GOT3 (cell line): ENCODE data around the gene TMTC2.
"Not testable (repeated sequence)": the region's sequence is repeated elsewhere in the genome, so short reads cannot be mapped to it uniquely, and the experiment has no call there.

Source experiments
- DNase-seq: peaks from one replicate; lab custom pipeline; 2025; ENCODE audit warnings: mixed read lengths; lab: John Stamatoyannopoulos, UW

Gene TMTC2

DNA sequence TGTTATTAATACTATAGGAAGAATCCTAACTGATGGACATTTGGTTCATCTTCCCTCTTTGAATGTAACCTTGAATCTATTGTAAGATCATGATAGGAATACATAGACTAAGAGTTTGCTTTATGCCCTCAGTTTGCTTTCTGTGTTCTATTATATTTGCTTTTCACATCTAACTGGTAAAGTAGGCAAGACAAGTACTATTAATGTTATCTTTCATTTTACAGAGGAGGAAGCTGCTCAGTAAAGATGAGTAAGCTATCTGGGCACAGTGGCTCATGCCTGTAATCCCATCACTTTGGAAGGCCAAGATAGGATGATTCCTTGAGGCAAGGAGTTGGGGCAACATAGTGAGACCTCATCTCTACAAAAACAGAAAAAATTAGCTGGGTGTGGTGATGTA lies 103.0 kb downstream of the TMTC2 start:
- DNase-seq: no peak

DNA sequence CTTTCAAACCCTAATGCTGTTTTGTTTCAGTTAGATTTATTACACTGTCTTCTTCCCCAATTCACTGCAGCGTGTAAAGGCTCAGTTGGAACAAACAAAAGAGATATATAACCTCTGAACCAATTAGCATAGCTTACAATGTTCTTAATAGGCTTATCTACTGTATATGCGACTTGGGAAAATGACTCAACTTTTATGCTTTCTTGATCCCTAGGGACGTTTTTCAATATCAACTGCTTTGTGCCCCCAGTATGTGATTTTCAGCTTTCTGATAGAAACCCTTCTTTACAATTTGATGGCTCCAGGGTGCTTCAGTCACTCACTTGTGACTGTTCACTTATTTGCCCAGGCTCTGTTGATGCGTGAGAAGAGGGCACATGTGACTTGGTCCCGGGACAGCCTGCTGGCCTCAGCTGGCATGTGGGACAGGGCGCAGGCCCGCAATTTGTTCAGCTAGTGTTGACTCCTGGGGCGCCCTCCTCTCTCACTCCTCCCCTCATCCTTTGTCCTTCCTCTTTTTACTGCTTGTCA lies 107.1 kb downstream of the TMTC2 start:
- no peak for DNase-seq

DNA sequence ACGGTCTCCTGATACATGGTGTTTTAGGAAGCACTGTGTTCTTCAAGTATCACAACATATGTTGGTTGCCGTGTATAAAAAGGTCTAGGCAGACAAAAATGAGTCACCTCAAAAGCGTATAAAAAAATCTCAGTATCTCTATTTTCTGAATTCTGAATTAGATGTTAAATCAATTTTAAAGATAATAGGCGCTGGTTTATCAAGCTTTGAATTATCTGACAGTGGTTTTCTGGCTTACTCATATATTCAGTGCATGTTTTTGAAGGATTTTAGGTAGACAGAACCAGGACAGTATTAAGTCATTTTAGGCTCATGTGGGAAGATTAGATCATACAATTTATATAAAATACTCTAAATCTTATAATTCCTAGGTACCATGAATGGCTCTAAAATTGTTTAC lies 110.8 kb downstream of the TMTC2 start:
- DNase-seq: no peak

DNA sequence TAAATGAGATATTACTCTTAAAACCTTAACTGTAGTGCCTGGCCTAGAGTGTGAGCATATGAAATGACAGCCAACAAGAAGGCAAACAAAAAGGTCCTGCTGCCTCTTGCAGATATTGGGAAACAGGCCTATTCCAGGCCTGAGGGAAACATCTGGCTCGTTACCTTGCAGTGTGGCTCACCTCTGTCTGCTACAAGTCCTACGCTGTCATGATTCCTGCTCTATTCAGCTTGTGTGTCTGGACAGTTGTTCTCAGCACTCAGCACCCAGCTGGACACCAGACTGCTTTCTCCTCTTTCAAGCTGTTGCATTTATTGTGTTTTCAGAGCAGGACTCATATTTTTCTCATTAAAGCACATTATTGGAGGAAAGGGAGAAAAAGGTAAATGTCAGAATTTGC lies 113.5 kb downstream of the TMTC2 start:
- no peak for DNase-seq

DNA sequence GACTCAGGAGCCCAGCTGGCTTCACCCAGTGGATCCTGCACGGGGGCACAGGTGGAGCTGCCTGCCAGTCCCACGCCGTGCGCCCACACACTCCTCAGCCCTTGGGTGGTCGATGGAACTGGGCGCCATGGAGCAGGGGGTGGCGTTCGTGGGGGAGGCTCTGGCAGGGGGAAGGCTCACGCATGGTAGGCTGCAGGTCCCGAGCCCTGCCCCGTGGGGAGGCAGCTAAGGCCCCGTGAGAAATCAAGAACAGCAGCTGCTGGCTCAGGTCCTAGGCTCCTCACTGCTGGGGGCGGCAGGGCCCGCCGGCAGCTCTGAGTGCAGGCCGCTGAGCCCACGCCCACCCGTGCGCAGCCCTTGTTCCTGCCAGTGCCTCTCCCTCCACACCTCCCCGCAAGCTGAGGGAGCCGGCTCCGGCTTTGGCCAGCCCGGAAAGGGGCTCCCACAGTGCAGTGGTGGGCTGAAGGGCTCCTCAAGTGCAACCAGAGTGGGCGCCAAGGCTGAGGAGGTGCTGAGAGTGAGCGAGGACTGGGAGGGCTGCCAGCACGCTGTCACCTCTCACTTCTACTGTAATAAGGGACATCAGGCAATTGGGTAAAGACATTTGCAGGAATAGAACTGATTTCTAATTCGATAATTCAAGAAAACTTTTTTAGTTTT lies 115.4 kb downstream of the TMTC2 start:
- DNase-seq: no peak

DNA sequence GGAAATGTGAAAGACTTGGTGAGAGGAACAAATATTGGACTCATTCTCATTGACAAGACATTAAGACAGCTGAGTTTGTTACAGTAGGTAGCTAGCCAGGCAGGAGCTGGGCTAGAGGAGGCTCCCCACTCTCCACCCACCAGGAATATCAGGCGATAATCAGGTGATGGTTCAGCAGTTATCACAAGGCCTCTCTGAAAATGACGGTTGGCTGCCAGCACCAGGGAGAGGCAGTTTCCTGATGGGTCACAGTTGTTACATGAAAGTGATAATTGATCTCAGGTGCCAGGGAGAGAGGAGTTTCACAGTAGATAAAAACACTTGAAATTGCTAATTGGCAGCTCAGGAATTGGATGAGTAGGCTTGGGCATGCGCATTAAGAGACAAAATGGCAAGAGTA lies 116.5 kb downstream of the TMTC2 start:
- DNase-seq: no peak

DNA sequence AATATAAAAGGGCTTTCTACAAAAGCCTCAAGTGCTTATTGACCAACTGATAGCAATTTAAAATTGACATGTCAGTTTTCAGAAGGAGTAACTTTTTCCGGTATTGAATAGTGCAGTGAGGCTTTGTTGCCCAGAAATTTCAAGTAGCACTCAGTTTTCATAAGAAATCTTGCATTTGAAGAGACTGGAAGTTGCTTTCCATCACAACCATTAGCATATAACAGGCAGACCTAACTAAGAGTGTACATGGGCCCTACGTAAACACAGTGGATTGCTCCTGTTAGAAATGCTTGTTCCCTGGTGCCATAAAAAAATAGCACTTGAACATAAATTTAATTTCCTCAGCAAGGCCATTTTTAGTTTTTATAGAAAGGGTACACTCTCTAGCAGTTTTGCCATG lies 117.9 kb downstream of the TMTC2 start:
- no peak for DNase-seq

DNA sequence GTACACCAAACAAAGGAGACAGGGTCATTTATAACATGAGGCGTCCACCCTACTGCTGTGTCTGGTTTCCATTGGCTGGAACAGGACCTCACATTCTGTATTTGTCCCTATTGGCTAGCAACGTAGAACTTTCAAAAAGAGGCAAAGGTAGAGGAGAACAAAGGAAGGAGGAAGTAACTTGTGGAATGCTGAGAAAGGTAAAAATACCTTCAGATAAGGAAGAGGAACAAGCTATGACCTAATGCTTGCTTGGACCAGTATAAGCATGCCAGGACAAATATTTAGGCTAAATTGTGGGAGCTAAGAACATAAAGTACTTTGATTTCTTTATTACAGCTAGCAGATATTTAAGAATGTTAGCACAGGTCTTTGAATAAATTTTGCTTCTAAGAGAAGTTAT lies 118.3 kb downstream of the TMTC2 start:
- DNase-seq: not testable (repeated sequence)

DNA sequence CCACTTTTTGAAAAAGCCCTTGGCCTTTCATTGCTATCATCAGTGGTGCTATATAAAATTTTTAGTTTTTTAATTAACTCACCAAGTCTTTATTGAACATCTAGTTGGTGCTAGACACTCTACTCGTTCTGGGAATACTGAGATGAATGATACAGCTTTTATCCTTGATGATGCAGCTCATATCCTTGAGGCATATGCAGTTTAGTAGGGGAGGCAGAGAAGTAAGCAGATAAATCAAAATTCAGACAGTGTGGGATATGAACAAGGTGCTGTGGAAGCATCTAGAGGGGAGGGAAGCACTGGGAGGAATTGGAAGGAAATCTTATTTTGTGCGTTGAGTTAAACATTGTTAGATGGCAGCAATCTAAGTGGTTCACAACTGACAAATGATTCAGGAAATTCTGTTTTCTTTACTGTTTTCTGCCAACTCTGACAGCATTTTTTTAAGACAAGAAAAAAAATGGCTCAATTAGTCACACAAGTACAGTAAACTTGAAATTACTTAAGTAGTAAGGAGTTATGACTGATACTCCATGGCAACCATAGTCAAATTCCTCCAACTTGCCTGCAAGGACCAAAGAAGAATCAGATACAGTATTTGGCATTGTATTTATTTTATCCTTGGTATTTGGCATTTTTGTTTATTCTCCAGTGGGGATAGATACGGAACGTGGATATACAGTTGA lies 119.2 kb downstream of the TMTC2 start:
- DNase-seq: no peak

DNA sequence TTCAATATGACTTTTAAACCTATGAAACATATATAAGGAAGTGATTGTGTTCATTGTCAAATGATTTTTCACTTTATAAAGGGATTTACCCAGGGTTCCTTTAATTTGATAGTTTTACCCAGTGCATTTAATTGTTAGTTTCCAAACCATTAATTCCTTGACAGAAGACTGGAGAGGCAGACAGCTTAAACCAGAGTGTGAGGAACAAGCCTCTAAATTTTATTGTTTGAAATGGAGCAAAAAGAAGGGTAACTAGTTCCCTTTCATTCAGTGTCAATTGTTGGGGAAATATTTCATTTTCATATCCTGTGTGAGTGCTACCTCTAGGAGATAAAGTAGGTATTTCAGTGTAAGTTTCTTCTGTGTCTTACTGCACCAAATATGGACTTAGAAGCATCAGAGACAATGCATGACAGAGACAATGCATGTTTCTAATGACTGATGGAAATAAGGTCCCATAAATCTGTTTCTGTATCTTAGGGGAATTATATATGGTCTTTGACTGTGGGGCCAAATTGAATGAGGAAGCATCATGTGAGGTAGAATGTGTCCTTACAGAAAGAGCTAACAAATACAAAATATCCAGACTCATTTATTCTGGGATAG lies 120.5 kb downstream of the TMTC2 start:
- DNase-seq: no peak

DNA sequence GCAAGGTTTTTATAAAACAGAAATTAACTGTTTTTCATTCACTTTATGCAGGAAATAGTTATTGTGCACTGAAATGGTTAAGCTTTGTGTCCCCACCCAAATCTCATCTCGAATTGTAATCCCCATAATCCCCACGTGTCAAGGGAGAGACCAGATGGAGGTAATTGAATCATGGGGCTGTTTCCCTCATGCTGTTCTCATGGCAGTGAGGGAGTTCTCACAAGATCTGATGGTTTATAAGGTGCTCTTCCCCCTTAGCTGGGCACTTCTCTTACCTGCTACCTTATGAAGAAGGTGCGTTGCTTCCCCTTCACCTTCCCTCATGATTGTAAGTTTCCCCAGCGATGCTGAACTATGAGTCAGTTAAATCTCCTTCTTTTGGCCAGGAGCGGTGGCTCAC lies 123.9 kb downstream of the TMTC2 start:
- DNase-seq: no peak

DNA sequence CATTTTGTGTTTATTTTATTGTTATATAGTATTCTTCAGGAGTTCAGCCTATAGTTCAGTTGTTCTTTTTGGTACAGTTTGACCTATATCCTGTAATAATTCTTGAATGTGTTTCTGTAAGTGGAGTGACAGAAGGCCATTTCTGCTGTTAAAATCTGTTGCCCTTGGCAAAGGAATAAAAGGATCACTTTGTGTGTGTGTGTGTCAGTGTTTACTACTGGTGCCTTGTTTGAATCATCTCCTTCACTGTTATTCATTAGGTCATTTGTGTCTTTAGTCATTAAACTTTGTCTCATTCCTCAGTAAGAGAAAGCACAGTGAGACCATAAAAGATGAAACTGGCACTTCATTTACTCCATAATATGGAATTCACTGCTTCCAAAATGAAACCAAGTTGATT lies 130.7 kb downstream of the TMTC2 start:
- DNase-seq: no peak

DNA sequence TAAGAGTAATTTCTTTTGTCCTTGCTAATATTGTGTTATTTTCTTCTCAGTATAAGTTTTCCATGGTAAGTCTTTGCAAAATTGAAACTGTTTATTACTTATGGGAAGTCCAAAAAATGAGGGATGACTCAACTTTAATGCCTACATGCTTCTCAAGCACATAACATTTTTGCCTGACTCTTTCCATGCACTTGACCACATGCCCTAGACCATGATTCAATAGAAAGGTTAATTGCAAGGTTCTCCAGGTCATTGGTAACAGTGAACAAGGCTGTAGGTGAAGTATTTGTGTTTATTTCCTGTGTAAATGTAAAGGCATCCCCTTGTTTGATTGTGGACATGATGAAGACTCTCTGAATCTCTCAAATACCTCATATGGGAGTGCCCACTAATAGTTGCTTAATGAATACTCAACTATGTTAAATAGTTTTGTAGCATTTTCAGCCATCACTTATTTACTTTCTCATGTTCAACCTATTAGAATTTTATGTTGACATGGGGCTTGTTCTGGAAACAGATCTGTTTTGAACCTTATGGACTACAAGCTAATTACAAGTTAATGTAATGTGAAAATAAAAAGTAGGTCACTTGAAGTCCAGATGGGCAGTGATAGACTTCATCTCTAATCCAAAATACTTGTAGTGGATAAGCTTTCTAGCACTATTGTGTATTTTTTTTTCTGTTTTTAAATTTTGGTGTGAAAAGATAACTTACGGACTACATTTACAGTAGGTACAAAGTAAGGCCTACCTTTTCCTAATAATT lies 131.7 kb downstream of the TMTC2 start:
- DNase-seq: no peak

DNA sequence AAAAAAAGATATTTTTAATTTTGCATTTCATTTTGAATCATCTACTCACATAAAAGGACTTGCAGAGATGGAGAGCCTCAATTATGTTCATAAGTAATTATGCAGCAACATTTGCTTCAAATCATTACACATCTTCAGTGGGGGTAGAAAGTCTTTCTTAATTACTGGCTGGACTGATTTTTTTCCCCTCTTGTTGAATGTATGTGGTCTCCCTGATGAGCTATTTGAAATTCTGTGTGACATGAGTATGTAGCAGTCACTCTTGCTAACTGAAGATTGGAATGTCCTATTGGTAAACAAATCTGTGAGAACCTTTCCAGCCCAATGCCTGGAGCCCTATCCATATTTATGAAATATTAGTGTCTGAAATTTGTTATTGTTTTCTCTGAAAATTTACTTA lies 139.8 kb downstream of the TMTC2 start:
- no peak for DNase-seq

DNA sequence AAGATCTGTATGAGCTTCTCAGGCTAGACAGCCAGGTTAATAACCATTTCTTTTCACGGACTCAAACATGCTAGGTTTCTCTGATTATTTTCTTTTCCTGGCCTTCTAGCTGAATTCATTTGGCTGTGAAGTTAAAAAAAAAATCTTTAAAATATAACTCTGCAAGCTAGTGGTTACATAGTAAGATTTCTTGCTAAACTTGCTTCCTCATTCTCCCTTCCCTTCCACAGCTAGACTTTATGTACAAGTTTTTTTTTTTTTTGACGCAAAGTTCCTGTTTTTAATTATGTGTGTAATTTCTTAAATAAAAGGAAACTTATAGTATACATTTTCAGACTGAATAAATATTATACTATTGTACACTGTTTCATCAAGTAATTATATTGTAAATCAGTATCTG lies 145.4 kb downstream of the TMTC2 start:
- no peak for DNase-seq

DNA sequence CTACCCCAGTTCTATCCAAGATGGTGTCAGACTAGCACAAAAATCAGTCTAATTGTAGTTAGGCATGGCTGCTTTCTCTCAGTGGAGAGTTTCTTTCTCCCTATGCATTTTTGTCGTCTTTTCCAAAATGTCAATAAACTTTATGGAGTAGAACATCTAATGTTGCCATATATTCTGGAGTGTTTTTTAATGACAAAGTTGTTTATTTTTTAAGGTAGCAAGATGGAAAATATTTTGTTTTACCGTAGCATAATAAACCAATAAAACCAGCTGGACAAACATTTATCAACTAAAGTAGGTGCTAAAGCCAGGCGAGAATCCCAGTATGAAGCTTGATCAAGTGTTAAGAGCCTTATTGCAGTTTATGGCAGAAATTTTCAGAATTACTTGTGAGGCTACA lies 146.3 kb downstream of the TMTC2 start:
- DNase-seq: no peak

DNA sequence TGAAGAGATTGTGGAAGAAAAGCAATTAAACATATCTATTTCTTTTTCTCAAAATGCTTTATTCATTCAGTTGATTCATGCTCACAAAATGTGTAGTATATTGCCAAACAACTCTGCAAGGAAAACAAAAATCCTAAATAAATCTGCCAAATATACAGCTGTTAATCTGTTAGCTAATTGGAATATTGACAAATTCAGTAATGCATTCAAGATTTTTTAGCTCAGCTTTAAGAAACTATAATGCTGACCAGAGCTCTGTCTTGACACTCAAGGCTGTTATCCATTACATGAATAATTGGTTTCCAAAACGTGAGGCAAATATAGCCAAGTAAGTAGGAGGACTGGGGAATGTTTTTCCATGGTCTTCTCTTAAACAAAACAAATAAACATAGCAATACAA lies 146.8 kb downstream of the TMTC2 start:
- DNase-seq: no peak

DNA sequence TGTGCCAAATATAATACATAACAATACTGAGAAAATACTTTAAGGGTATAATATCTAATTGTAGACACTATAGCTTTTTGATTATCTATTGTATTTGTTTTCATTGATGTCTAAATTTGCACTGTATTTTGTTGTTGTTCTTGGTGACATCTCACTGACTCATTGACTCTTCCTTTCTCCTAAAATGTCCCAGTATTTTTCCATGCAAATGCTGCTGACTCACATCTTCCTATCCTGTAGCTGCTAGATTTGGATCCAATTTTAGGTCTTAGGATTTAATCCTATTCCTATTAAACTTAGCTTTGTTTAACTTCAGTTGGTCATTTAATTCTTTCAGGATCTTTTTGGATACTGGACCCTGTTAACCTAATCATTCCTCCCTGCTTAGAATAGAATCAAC lies 148.5 kb downstream of the TMTC2 start:
- DNase-seq: no peak

DNA sequence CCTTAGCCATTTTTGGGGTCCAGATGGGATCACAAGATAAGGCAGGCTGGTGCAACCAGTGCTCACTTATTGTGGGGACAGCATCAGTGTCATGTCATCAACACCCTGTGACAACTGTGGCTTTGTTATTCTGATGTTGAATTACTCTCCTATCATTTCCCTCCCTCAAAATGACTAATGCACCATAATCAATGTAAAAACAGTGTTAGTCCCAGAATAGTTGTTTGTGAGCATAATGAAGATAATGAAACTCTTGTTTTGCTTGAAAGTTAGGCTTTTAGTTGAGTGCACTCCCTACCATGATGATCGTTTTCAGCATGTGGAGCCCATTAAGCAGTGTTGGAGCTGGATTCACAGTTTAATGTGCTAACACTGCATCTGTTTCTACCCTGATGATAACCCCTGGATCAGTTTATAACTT lies 151.4 kb downstream of the TMTC2 start:
- DNase-seq: no peak

DNA sequence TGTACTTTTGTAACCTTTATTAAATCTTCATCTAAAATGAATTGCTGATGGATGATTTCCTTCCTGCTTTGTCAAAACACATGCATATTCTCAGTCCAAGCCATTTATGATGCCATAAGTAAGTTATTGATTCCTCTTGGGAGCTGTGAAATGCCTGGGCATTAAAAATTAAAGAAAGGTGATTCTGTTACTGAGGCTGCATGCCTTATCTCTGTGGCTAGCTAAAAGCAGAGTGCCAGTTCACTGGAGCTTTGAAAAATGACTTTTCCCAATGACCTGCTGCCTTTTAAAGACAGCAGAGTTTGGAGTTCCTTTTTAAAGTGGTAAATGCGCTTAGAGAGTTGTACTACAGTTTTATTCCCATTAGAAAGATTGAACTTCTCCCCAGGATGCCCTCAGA lies 152.1 kb downstream of the TMTC2 start:
- DNase-seq: no peak

DNA sequence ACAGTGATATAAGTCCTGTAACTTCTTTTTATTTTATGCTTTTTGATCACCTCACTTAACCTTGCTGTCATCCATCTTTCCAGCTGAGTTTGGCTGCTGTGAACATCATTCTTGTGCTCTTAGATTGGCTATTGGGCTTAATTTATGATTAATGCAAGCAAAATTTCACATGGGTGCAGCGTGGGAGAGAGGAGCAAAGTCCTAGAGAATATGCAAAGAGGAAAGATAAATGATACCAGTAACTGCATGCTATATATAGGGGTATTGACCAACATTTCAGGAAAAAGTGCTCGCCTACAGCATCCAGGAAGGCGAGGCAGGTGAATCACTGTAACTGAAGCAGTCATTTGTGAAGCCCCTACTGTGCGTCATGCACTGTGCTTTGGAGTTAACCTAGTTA lies 153.1 kb downstream of the TMTC2 start:
- DNase-seq: no peak

DNA sequence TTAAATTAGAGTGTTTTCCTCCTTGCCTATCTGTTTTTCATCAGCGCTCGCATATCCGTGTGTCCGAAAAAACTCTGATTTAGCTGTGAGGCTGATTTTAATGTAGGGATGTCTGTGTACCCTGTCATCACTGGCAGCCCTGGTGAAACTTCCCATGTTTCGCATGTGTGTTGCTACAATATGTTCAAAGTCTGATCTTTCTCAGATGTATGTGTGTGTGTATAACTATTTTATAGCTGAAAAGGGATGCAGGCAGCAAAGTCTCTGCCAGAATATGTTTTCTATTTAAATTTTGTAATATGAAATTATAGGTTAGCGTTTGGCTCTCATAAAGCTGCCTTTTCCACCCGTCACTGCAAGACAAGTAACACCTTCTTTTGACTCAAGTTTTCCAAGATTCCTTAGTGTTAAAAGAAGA lies 154.8 kb downstream of the TMTC2 start:
- DNase-seq: no peak

DNA sequence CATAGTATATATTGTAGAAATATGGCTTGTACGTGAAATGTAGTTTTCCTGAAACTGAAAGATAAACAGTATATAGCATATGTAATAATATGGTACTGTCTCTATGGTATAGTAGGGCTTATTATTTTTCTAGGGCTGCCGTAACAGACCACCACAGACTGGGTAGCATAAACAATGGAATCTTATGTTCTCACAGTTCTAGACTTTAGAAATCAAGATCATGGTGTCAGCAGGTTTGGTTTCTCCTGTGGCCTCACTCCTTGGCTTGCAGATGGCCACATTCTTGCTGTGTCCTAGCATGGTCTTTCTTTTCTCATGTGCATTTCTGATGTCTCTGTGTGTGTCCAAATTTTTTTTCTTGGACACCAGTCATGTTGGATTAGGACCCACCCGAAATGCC lies 155.8 kb downstream of the TMTC2 start:
- no peak for DNase-seq
